K562 (cell line): ENCODE data around the gene SPRR3. TPM values are rescaled to one million over a fixed set of nuclear protein-coding genes. Genes with fewer than 3 reads are reported as not detected.

ENCODE experiments used
- ATAC-seq: fragments of 200-7000 bp; cut with Tn5 transposase; 3 replicates; pipeline ENCODE4 v1.9.1; 2020; ENCODE audit warnings: moderate library complexity
- BruUV-seq: library from RNA; stranded (reverse); fragments of 400-500 nt; replicated peaks from 2 replicates; lab custom pipeline; 2021; lab: Mats Ljungman, UMichigan
- CTCF ChIA-PET: fragments of 300-600 bp; formaldehyde crosslinking; extraction: SDS; loops from one replicate; lab custom pipeline; 2021; ENCODE audit warnings: low intra/inter-chr PET ratio; lab: Yijun Ruan, JAX
- POLR2A ChIA-PET: fragments of 300-600, 350-650 bp; sonication (Branson Sonifier 250); formaldehyde crosslinking; extraction: SDS; loops from one replicate; lab custom pipeline; 2021; ENCODE audit warnings: antibody characterized with exemption, inconsistent platforms; lab: Yijun Ruan, JAX
- DNase-seq, 4 experiments: peaks; one replicate each; pipeline versions ENCODE4 v3.0.0 to v3.0.0-alpha.2; 2011 to 2018; ENCODE audit warnings: low spot score in 3 of 4, mixed read lengths in 3 of 4; ENCODE audit errors: extremely low read depth in 1 of 4
- FAIRE-seq: peaks from 2 replicates; lab custom pipeline; 2011; peaks lifted over from hg19 to GRCh38; lab: Jason Lieb, UNC
- H2AFZ ChIP-seq: 2 replicates; pipeline ENCODE4 v1.6.0; 2011; ENCODE audit warnings: low read depth, low read length, control low read depth, inconsistent platforms
- H3K27ac ChIP-seq: fragments of 200-600 bp; 3 replicates; pipeline ENCODE4 v1.8.0; 2011; ENCODE audit warnings: low read depth, mild to moderate bottlenecking, control low read depth, inconsistent platforms, low read length, moderate library complexity, mixed read lengths; ENCODE audit errors: extremely low read depth
- H3K27me3 ChIP-seq, 2 experiments: fragments of 300-600 bp in 1 of 2; 2 replicates in 1 of 2; 3 replicates in 1 of 2; pipeline versions ENCODE4 v1.6.0 to v1.8.0; 2011; ENCODE audit warnings: inconsistent platforms in 2 of 2, low read length in 2 of 2, mild to moderate bottlenecking in 1 of 2, mixed read lengths in 1 of 2, moderate library complexity in 1 of 2; ENCODE audit not compliant: control insufficient read depth in 2 of 2, insufficient read depth in 2 of 2
- H3K36me3 ChIP-seq: fragments of 300-600 bp; 3 replicates; pipeline ENCODE4 v1.8.0; 2011; ENCODE audit warnings: mild to moderate bottlenecking, low read length, inconsistent platforms; ENCODE audit not compliant: control insufficient read depth, insufficient read depth
- H3K4me1 ChIP-seq, 2 experiments: fragments of 200-600 bp in 1 of 2; replicated peaks in 1 of 2; 2 replicates in 1 of 2; 3 replicates in 1 of 2; pipeline versions ENCODE4 v1.5.1 to v1.8.0; 2011; ENCODE audit warnings: inconsistent platforms in 2 of 2, low read length in 2 of 2, mild to moderate bottlenecking in 1 of 2, mixed read lengths in 1 of 2, moderate library complexity in 1 of 2; ENCODE audit not compliant: control insufficient read depth in 2 of 2, insufficient read depth in 2 of 2
- H3K4me2 ChIP-seq: 2 replicates; pipeline ENCODE4 v1.6.1; 2011; ENCODE audit warnings: low read length, control low read depth, inconsistent platforms, mixed read lengths; ENCODE audit not compliant: insufficient read depth
- H3K4me3 ChIP-seq: fragments of 200-600 bp; sonication (generic), shearing (Covaris generic); 2 replicates; pipeline ENCODE4 v1.5.1; 2016; ENCODE audit warnings: control low read depth, inconsistent platforms
- H3K79me2 ChIP-seq: fragments of 200-600 bp; 3 replicates; pipeline ENCODE4 v1.8.0; 2011; ENCODE audit warnings: low read length, inconsistent platforms; ENCODE audit not compliant: control insufficient read depth, insufficient read depth
- H3K9ac ChIP-seq, 2 experiments: 2 replicates each; pipeline versions ENCODE4 v1.6.0 to v1.6.1; 2011; ENCODE audit warnings: low read depth in 2 of 2, low read length in 2 of 2, control low read depth in 1 of 2, inconsistent platforms in 1 of 2, mild to moderate bottlenecking in 1 of 2, mixed read lengths in 1 of 2; ENCODE audit not compliant: insufficient read depth in 1 of 2
- H3K9me1 ChIP-seq: one replicate; pipeline ENCODE4 v1.6.0; 2011; ENCODE audit warnings: inconsistent platforms, mild to moderate bottlenecking, low read length, moderate library complexity; ENCODE audit not compliant: control insufficient read depth, insufficient read depth
- H3K9me3 ChIP-seq: replicated peaks from 2 replicates; pipeline ENCODE4 v1.5.1; 2011; ENCODE audit warnings: low read depth, low read length, inconsistent platforms; ENCODE audit not compliant: control insufficient read depth, insufficient read depth
- H4K20me1 ChIP-seq: replicated peaks from 2 replicates; pipeline ENCODE4 v1.6.1; 2011; ENCODE audit warnings: low read length, inconsistent platforms, mixed read lengths; ENCODE audit not compliant: control insufficient read depth, insufficient read depth
- ARID4B ChIP-seq: sonication (generic); formaldehyde crosslinking; IDR thresholded peaks from 2 replicates; pipeline ENCODE4 v1.8.0; 2022; ENCODE audit warnings: mild to moderate bottlenecking, missing genetic modification reagents
- EHMT2 ChIP-seq: fragments of 450-650 bp; IDR thresholded peaks from 2 replicates; pipeline ENCODE4 v1.6.1; 2018; ENCODE audit warnings: antibody characterized with exemption
- ELF2 ChIP-seq: fragments of 250-450 bp; sonication (Bioruptor Pico); IDR thresholded peaks from 2 replicates; pipeline ENCODE4 v1.5.0; 2021; ENCODE audit warnings: mild to moderate bottlenecking
- ERF ChIP-seq: fragments of 450-650 bp; formaldehyde crosslinking; IDR thresholded peaks from 2 replicates; pipeline ENCODE4 v1.4.0; 2020; ENCODE audit warnings: mild to moderate bottlenecking, mixed read lengths
- ETV1 ChIP-seq: fragments of 450-650 bp; conservative IDR thresholded peaks from 2 replicates; pipeline ENCODE4 v1.6.1; 2016; ENCODE audit warnings: missing genetic modification characterization, control low read depth, low read depth, missing compliant biosample characterization
- FOXJ3 ChIP-seq: sonication (generic); formaldehyde crosslinking; IDR thresholded peaks from 2 replicates; pipeline ENCODE4 v1.4.0; 2020; ENCODE audit warnings: mild to moderate bottlenecking, missing genetic modification reagents
- GATAD2B ChIP-seq: fragments of 450-650 bp; IDR thresholded peaks from 2 replicates; pipeline ENCODE4 v1.6.1; 2017; ENCODE audit warnings: mild to moderate bottlenecking, borderline replicate concordance
- KDM2B ChIP-seq: fragments of 250-450 bp; sonication (Bioruptor Pico); IDR thresholded peaks from 2 replicates; pipeline ENCODE4 v1.8.0; 2021; ENCODE audit warnings: mild to moderate bottlenecking, moderate library complexity
- LEF1 ChIP-seq: fragments of 450-650 bp; IDR thresholded peaks from 2 replicates; pipeline ENCODE4 v1.6.1; 2016; ENCODE audit warnings: mild to moderate bottlenecking
- MAFF ChIP-seq: IDR thresholded peaks from 2 replicates; pipeline ENCODE4 v1.6.1; 2012; ENCODE audit warnings: low read length, improper control_type of control experiment
- MAX ChIP-seq: sonication (generic); formaldehyde crosslinking; IDR thresholded peaks from 2 replicates; pipeline ENCODE4 v1.9.0; 2022; ENCODE audit warnings: mild to moderate bottlenecking, missing genetic modification reagents
- MBD1 ChIP-seq: fragments of 250-450 bp; sonication (Bioruptor Pico); IDR thresholded peaks from 2 replicates; pipeline ENCODE4 v1.8.0; 2022; ENCODE audit warnings: inconsistent platforms
- MEF2A ChIP-seq: IDR thresholded peaks from 2 replicates; pipeline ENCODE4 v1.6.1; 2011; ENCODE audit warnings: low read depth, mild to moderate bottlenecking, low read length, moderate library complexity; ENCODE audit not compliant: control insufficient read depth
- MTF1 ChIP-seq: fragments of 250-450 bp; sonication (Bioruptor Pico); IDR thresholded peaks from 2 replicates; pipeline ENCODE4 v1.9.0; 2021; ENCODE audit warnings: moderate library complexity, mild to moderate bottlenecking, inconsistent platforms, borderline replicate concordance
- PRPF4 ChIP-seq: fragments of 200-400 bp; formaldehyde crosslinking; IDR thresholded peaks from one replicate; pipeline ENCODE4 v1.6.1; 2017; ENCODE audit warnings: low read length, low read depth, mild to moderate bottlenecking; ENCODE audit not compliant: insufficient read depth, poor library complexity, severe bottlenecking
- RUNX1 ChIP-seq: sonication (generic); IDR thresholded peaks from 2 replicates; pipeline ENCODE4 v1.6.1; 2016; ENCODE audit warnings: antibody characterized with exemption, low read depth
- TAF9B ChIP-seq: fragments of 450-650 bp; IDR thresholded peaks from 2 replicates; pipeline ENCODE4 v1.6.1; 2018; ENCODE audit warnings: mild to moderate bottlenecking; ENCODE audit not compliant: partially characterized antibody
- ZNF41 ChIP-seq: fragments of 250-450 bp; sonication (Bioruptor Pico); conservative IDR thresholded peaks from 2 replicates; pipeline ENCODE4 v1.4.0; 2020; ENCODE audit warnings: mild to moderate bottlenecking
- ZNF586 ChIP-seq: fragments of 450-650 bp; formaldehyde crosslinking; conservative IDR thresholded peaks from 2 replicates; pipeline ENCODE4 v1.4.0; 2020; ENCODE audit warnings: mild to moderate bottlenecking, moderate library complexity
- in situ Hi-C: fragments of 300-500 bp; cut with MboI; formaldehyde crosslinking; loops from 4 replicates; pipeline ENCODE4 v1.15.0; 2018; ENCODE audit warnings: inconsistent platforms, mixed read lengths
- intact Hi-C: fragments of 100-400 bp; cut with micrococcal nuclease; formaldehyde crosslinking; loops from 2 replicates; pipeline ENCODE4 v1.14.2; 2022
- polyA plus RNA-seq, 8 experiments: library from polyadenylated mRNA; depleted of rRNA in 4 of 8; stranded (reverse) in 5 of 8; unstranded in 3 of 8; fragments of >200 nt; fragmentation: Nextera tagmentation in 2 of 8; fragmentation: Illumina TruSeq in 1 of 8; extraction: Ambion mirVana in 2 of 8; extraction: Trizol in 1 of 8; gene quantifications; 2 replicates each; pipeline versions ENCODE4 v1.2.1 to v1.2.3, GENCODE V29; 2011 to 2014; ENCODE audit warnings: inconsistent platforms in 1 of 8, missing spikeins in 1 of 8
- total RNA-seq, 7 experiments: library from RNA; depleted of rRNA in 6 of 7; stranded (reverse); fragments of >200 nt in 6 of 7; fragmentation: Illumina TruSeq in 2 of 7; extraction: Trizol in 2 of 7; gene quantifications; 2 replicates each; pipeline versions ENCODE4 v1.2.1 to v1.2.3, GENCODE V29; 2011 to 2021; ENCODE audit warnings: low replicate concordance in 1 of 7

SPRR3 gene
- total and polyA plus RNA-seq, 9 of the 15 experiments (the other 6 are each of a cell fraction or from before 2014, with no cell fraction given): not detected

GRCh38 chr1:153032073-153032472 lies 30.5 kb downstream of the SPRR3 start:
- BruUV-seq: no TSS peak
- Histone ChIP-seq H3K79me2 (no peaks in the 10 kb centered on the region), H4K20me1 (no peaks in the 10 kb centered on the region), H3K4me1 (no peaks in the 10 kb centered on the region), H3K4me2 (no peak overlapping the region), H2AFZ (no peak overlapping the region), H3K36me3 (no peaks in the 10 kb centered on the region), H3K4me3 (no peak overlapping the region), H3K27ac (no peak overlapping the region), H3K27me3 (no peaks in the 10 kb centered on the region), H3K9me1 (no peaks in the 10 kb centered on the region), H3K9me3 (no peaks in the 10 kb centered on the region), H3K9ac (no peak overlapping the region)
- intact Hi-C loops (loop anchor here (2.0 kb wide), 2 partner anchors 71 to 161 kb away; no protein-coding TSS in a partner anchor), in situ Hi-C loops (no loop called here)
- CTCF ChIA-PET: interaction anchor here (0.6 kb wide), 1 partner anchor 149 kb away, joined by 3 read pairs; no protein-coding TSS in a partner anchor
- DNase-seq (no peak), FAIRE-seq (no peak), ATAC-seq (no peak)
- POLR2A ChIA-PET: no interaction called here
- TF ChIP-seq LEF1: no peak
- no peak for TF ChIP-seq MEF2A
- TF ChIP-seq TAF9B: no peak
- no peak for TF ChIP-seq MAFF
- no peak for TF ChIP-seq PRPF4
- no peak for TF ChIP-seq MTF1 (CRISPR knock-in tag)
- no peak for TF ChIP-seq ELF2 (CRISPR knock-in tag)
- no peak for TF ChIP-seq KDM2B
- TF ChIP-seq MBD1 (CRISPR knock-in tag): no peak
- TF ChIP-seq EHMT2: no peak
- TF ChIP-seq RUNX1: no peak
- no peak for TF ChIP-seq ZNF586 (CRISPR knock-in tag)
- TF ChIP-seq GATAD2B: no peak
- no peak for TF ChIP-seq ERF (CRISPR knock-in tag)
- no peak for TF ChIP-seq MAX (CRISPR knock-in tag)
- TF ChIP-seq ZNF41: no peak
- TF ChIP-seq ARID4B: no peak
- TF ChIP-seq FOXJ3 (CRISPR knock-in tag): no peak
- TF ChIP-seq ETV1 (tag): no peak
